H7 (cell line): ENCODE measurements around the gene ARHGEF3. TPM values are rescaled to one million over a fixed set of nuclear protein-coding genes. Genes with fewer than 3 reads are reported as not detected.
A peak's percentile ranks its signal among the peaks of the same experiment; 100 is the strongest.
"Not testable (repeated sequence)": the region's sequence is repeated elsewhere in the genome, so short reads cannot be mapped to it uniquely, and the experiment has no call there.

Experiments
- DNase-seq: peaks from one replicate; pipeline ENCODE4 v3.0.0; 2012
- H3K27me3 ChIP-seq: 2 replicates; pipeline ENCODE4 v1.6.0; 2011; ENCODE audit warnings: mild to moderate bottlenecking, low read length; ENCODE audit not compliant: control insufficient read depth, insufficient read depth
- H3K36me3 ChIP-seq: replicated peaks from 2 replicates; pipeline ENCODE4 v1.5.1; 2011; ENCODE audit warnings: low read length; ENCODE audit not compliant: control insufficient read depth, insufficient read depth
- H3K4me3 ChIP-seq: 2 replicates; pipeline ENCODE4 v1.5.1; 2011; ENCODE audit warnings: low read depth, mild to moderate bottlenecking, control low read depth, low read length, moderate library complexity; ENCODE audit not compliant: insufficient read depth
- total RNA-seq: library from RNA; depleted of rRNA; stranded (reverse); fragments of >200 nt; shearing (Covaris generic); gene quantifications from 2 replicates; pipeline ENCODE4 v1.2.3, GENCODE V29; 2014

Gene ARHGEF3
- total RNA-seq, 1 experiment from 2014 or later = 3.6 TPM

GRCh38 chr3:56720849-56721248 is 80.9 kb downstream of the ARHGEF3 start:
- Histone ChIP-seq H3K36me3 (no peaks in the 10 kb centered on the region), H3K4me3 (no peak overlapping the region), H3K27me3 (no peaks in the 10 kb centered on the region)
- DNase-seq = no peak

GRCh38 chr3:56718809-56719208 is 82.9 kb downstream of the ARHGEF3 start:
- not testable (repeated sequence) for H3K27me3 ChIP-seq, H3K4me3 ChIP-seq, H3K36me3 ChIP-seq, DNase-seq

- DNase-seq = no peak
- no peaks in the 10 kb centered on the region for H3K36me3 ChIP-seq
- H3K4me3 ChIP-seq = no peak overlapping the region
- no peaks in the 10 kb centered on the region for H3K27me3 ChIP-seq
These were observed 90.4 kb downstream of the ARHGEF3 start for GRCh38 chr3:56711344-56711743.

DNA sequence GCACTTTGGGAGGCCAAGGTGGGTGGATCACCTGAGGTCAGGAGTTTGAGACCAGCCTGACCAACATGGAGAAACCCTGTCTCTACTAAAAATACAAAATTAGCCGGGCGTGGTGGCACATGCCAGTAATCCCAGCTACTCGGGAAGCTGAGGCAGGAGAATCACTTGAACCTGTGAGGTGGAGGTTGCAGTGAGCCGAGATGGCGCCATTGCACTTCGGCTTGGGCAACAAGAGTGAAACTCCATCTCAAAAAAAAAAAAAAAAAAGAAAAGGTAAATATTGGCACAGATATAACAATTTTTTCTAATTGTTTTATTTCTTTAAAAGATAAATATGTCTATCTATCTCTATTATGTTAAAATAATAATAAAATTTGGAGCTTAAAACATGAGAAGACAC is 94.3 kb downstream of the ARHGEF3 start:
- not testable (repeated sequence) for DNase-seq, H3K36me3 ChIP-seq, H3K4me3 ChIP-seq, H3K27me3 ChIP-seq

- no peak for DNase-seq
- Histone ChIP-seq H3K36me3 (no peaks in the 10 kb centered on the region), H3K27me3 (no peaks in the 10 kb centered on the region), H3K4me3 (no peak overlapping the region)
These were observed 95.1 kb downstream of the ARHGEF3 start for GRCh38 chr3:56706629-56707028.

- Histone ChIP-seq H3K27me3 (no peaks in the 10 kb centered on the region), H3K4me3 (no peak overlapping the region), H3K36me3 (no peaks in the 10 kb centered on the region)
- no peak for DNase-seq
These were observed 97.0 kb downstream of the ARHGEF3 start for GRCh38 chr3:56704706-56705105.

GRCh38 chr3:56702490-56703315 is 99.0 kb downstream of the ARHGEF3 start:
- no peaks in the 10 kb centered on the region for H3K36me3 ChIP-seq
- H3K27me3 ChIP-seq = no peaks in the 10 kb centered on the region
- H3K4me3 ChIP-seq = no peak overlapping the region
- peak; percentile 48 for DNase-seq

DNA sequence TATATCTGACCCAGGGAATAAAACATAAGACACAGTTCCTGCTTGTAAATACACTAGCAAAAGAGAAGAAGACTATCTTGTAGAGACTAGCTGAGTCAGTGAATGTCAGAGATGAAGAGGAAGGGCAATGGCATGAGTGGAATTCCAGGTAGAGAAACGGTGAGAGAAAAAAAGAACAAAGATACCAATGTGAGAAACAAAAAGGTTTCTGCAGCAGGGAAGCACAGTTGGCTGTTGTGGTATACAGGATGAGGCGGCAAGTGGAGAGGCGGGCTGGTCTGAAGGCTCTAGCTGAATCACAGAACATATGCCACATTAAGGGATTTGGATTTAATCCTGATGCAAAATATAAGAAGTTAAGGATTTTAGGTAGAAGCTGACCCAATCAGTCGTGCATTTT is 101.6 kb downstream of the ARHGEF3 start:
- Histone ChIP-seq H3K36me3 (no peaks in the 10 kb centered on the region), H3K27me3 (no peaks in the 10 kb centered on the region), H3K4me3 (no peak overlapping the region)
- no peak for DNase-seq

GRCh38 chr3:56694867-56695683 is 106.7 kb downstream of the ARHGEF3 start:
- no peaks in the 10 kb centered on the region for H3K27me3 ChIP-seq
- no peaks in the 10 kb centered on the region for H3K36me3 ChIP-seq
- DNase-seq = no peak
- no peak overlapping the region for H3K4me3 ChIP-seq

- no peak for DNase-seq
- H3K36me3 ChIP-seq = no peaks in the 10 kb centered on the region
- H3K27me3 ChIP-seq = no peaks in the 10 kb centered on the region
- H3K4me3 ChIP-seq = no peak overlapping the region
These were observed 108.0 kb downstream of the ARHGEF3 start for GRCh38 chr3:56693750-56694149.

GRCh38 chr3:56692520-56693433 is 109.0 kb downstream of the ARHGEF3 start:
- not testable (repeated sequence) for H3K36me3 ChIP-seq, DNase-seq, H3K4me3 ChIP-seq, H3K27me3 ChIP-seq

DNA sequence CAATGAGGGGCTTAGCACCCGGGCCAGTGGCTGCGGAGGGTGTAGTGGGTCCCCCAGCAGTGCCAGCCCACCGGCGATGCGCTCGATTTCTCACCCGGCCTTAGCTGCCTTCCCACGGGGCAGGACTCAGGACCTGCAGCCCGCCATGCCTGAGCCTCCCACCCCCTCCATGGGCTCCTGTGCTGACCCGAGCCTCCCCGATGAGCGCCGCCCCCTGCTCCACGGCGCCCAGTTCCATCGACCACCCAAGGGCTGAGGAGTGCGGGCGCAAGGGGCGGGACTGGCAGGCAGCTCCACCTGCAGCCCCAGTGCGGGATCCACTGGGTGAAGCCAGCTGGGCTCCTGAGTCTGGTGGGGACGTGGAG is 109.8 kb downstream of the ARHGEF3 start:
- H3K4me3 ChIP-seq, DNase-seq: not testable (repeated sequence)

DNA sequence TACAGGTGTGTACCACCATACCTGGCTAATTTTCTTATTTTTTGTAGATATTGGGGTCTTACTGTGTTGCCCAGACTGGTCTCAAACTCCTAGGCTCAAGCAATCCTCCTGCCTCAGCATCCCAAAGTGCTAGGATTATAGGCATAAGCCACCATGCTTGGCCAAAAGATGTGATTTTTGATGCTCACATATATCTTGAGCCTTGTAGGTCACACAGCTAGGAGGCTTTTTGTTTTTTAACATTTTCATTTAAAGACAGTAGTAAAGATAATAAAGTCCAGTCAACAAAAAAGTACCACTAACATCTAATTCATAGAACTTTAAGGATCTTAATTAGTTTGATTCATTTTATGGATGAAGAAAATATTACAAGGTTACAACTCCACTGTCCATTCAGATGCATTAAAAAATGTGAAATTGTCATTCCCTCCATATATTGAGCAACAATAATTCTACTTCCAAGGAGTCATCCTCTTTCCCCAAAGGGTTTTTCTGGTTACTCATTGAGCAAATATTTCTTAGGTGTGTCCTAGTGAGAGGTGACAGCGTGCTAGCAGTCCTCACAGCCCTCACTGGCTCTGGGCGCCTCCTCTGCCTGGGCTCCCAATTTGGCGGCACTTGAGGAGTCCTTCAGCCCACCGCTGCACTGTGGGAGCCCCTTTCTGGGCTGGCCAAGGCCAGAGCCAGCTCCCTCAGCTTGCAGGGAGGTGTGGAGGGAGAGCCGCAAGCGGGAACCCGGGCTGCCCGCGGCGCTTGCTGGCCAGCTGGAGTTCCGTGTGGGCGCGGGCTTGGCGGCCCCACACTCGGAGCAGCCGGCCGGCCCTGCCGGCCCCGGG is 110.4 kb downstream of the ARHGEF3 start:
- Histone ChIP-seq H3K36me3 (no peaks in the 10 kb centered on the region), H3K27me3 (no peaks in the 10 kb centered on the region), H3K4me3 (no peak overlapping the region)
- no peak for DNase-seq

More for the DNA sequence above, 109.8 kb downstream of the ARHGEF3 start:
- not testable (repeated sequence) for H3K27me3 ChIP-seq, H3K36me3 ChIP-seq

DNA sequence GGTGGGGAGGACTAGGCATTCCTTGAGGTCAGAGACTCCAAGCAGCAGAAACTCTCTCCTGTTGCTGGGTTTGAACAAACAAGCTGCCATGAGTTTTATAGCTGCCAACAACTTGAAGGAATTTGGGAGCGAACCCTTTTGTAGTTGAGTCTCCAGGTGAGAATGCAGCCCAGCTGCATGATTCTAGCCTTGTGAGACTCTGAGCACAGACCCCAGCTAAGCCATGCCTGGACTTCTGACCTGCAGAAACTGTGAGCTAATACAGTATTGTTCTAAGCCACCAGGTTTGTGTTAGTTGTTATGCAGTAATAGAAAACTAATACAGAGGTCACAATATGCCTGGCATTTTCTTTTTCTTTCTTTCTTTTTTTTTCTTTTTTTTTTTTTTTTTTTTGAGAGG is 112.4 kb downstream of the ARHGEF3 start:
- Histone ChIP-seq H3K36me3 (no peaks in the 10 kb centered on the region), H3K4me3 (no peak overlapping the region), H3K27me3 (peaks cover 1% of the 10 kb centered on the region; the same call in 1 of the 2 replicates)
- no peak for DNase-seq
